Medulla oblongata (tissue), 1 donor: ENCODE results near the gene LRRN2.

Source experiments
- DNase-seq: peaks from one replicate; pipeline ENCODE4 v3.0.0-alpha.2; 2015; ENCODE audit errors: extremely low spot score

Gene LRRN2

DNA sequence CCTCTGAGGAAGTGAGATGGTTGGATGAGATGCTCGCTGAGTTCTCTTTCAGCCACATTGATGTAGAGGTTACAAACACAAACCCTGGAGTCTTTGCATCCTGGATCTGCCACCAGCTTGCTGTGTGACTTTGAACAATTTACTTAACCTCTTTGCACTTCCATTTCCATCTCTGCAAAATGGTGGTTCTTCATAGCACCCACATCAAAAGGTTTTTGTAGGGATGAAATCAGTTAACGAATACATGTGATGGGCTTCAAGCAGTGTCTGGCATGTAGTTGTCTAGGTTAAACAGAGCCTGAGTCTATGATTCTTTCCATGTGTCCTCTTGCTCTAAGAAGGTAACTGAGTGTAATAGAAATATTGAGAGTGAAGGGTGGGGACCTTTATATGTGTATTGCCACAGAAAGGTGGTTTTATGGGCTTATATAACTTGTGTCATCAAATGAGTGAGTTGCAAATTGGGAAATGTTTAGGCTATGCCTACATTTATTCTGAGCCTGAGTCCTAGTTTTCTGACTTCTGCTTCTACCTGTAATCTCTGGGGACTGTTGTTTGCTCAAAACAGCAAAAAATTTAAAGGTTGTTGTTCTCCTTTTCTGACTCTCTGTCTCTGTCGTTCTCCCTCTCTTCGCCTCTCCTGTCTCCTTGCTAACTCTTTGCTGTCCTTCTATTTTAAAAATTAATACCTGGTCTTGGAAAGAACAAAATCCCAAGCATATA, 27.3 kb upstream of the LRRN2 start:
- no peak for DNase-seq

DNA sequence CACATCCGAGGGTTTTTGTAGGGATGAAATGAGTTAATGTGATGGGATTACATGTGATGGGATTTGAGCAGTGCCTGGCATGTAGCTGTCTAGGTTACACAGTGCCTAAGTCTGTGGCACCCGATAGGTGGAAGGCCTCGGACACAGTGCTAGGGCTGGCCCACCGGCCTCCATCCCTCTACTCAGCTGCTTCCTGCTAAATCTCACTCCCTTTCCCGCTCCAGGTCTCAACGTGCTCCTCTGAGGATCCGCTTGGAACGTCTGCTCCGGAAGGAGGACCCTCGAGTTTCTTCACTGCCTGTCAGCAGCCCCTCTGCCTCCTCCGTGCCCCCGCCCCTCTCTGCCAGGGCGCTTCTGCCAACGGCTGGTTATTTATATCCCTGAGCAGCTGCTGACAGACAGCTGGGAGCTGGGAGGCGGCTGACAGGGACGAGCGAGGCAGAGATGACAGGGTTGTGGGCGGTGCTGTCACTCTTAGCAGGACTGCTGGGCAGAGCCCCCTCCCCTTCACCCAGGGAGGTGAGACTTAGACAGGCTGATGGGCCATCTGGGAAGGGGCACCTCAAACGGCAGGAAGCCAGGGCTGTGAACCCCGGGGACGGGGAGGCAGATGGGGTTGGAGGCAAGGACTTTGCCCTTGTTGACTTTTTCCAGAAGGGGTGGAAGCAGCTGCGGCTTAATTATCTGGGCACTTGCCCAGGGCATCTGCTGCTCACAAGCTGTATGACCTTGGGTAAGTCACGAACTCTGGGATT, 26.6 kb upstream of the LRRN2 start:
- no peak for DNase-seq

- no peak for DNase-seq
Measured at GRCh38 chr1:204711103-204711946, 25.8 kb upstream of the LRRN2 start.

GRCh38 chr1:204709960-204710912, 24.7 kb upstream of the LRRN2 start:
- DNase-seq: no peak

DNA sequence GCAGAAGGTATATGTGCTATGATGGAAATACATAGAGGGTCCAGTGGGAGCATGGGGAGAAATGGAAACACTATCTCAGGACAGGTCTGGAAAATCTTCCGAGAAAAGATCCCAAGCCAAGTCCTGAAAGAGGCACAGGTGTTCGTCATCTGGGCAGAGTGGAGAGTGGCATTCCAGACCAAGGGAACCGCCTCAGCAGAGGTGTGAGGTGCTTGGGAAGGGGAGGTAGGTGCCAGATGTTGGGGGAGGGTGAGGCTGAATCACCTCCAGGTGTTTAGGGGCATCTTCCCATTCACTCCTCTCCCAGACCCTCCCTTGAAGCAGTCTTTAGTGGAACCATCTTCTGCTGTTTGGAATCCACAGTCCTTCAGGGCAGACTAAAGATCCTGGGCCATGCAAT, 23.5 kb upstream of the LRRN2 start:
- no peak for DNase-seq

- no peak for DNase-seq
Measured at GRCh38 chr1:204706838-204707509, 21.4 kb upstream of the LRRN2 start.

DNA sequence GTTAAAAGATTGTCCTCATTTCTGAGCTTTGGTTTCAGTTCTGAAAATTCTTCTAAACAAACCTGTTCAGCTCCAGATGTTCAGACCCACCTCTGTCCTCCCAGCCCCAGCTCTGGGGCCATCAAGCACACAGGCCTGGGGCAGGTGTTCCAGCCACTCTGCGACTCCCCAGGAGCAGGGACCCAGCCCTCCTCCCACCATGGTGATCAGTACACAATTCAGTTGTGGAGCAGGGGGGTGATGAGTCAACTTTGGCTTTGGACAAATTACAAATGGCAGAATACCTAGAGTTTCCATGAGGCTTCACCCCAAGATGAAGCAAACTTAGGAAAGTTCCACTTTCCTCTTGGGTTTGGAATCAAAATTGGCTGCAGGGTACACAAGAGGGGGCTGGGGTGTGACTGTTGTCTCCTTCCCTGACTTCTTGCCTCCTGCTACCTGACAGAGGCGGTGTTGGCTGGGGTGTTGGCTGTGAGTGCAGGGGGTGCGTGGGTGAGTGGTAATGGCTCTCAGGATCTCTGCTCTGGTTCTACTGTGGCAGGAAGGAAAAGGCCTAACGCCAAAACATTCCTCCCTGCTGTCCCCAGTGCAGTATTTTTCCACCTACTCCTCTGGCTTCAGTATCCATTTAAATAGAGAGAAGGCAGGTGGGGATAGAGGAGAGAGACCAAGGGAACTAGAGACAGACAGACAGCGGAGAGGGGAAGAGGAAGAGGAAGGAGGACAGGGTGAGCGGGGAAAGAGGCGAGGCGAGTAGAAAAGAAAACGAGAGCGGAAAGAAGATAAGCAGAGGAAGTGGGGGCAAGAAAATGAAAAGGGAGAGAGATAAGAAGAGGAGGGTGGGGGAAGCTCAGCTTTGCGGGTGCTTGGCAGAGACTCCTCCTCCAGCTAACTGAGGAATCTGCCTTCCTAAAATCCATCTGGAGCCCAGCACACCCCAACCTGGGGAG, 20.6 kb upstream of the LRRN2 start:
- no peak for DNase-seq

GRCh38 chr1:204705493-204705811, 19.9 kb upstream of the LRRN2 start:
- no peak for DNase-seq

DNA sequence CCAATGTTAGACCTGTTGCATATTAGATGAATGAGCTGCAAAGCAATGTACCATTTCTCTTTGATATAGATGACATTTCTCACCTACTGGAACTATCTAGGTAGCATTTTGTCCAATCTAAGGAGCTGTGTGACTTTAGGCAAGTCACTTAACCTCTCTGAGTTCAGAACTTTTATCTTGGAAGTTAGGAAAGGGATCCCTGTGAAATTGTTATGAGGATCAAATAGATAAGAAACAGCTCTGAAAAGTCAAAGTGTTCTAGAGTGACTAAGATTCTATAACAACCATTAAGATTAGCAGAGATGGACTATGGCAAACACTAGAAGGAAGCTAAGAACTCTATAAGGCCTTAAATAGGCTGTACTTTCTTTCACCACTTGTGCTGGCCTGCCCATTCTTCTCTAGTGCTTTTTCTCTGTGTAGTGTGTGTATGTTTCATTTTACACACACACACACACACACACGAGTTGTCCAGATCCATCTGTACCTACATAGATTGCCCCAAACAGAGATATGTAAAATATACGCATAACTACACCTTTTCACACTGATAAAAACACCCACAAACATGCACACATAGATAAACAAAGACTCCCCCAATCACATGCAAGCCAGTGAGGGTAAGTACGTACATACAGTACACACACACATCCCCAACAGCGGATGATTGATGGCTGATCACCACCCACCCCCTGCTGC, 19.4 kb upstream of the LRRN2 start:
- DNase-seq: no peak

DNA sequence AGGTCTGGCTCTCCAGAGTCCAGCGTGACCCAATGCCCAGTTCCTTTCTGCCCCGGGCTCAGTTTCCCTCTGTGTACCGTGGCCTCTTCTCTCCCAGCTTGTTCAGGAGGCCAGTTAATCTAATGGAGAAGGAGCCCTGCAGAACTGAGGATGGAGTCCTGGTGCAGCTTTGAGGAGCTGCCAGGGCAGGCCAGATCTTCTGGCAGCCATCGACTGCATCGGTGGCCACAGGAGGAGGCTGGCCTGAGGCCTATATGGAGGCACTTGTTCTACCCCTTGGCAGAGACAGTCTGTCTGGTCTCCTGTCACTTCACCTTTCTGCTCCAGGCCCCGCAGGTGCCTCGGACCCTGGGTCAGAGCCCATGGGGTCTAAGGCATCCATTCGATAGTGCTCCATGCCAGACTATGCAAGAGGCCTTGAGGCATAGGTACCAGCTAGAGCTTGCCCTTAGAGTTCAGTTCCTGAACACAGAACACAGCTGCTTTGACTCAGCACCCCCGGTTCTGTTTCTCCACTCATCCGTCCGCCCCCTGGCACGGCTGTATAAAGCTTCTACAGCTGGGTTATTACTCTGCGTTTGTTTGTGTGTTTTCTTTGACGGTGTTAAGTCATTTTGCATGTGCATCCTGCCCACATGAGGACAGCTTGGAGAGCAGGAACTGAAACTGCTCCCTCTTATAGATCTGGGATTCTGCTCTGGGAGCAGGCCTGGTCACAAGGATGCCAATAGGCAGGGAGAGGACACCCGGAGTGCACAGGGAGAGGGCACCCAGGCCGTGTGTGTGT, 18.5 kb upstream of the LRRN2 start:
- no peak for DNase-seq

- DNase-seq: no peak
Measured at GRCh38 chr1:204703268-204703664, 17.7 kb upstream of the LRRN2 start.

DNA sequence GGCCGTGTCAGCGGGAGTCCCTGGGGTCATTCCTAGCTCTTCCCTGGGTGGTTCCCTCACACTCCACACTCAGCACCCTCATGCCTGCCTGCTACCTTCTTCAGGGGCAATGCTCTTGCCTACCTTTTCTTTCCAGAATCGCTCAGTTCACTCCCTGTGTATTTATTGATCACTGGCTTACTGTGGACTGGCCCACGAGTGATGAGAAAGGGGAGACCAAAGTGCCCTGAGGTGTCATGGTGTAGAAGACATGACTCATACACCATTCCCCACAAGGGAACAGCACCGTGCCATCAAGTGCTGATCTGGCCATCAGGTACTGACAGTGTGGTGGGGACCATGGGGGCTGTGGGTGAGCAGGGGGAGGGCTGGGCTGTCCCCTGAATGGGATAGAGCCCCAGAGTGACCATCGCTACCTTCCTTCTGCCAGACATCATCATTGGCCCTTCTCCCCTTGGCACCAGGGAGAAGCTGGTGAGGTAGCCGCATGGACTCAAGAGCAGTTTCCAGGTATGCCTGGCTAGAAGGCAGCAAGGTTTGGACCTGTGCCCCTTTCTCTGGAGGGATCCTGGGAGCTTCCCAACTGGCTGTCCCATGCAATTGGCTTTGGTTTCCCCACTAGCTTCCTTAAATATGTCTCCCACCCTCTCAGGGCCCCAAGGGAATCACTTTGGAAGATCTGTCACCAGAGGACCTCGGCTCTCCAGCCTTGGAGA, 17.2 kb upstream of the LRRN2 start:
- DNase-seq: no peak

DNA sequence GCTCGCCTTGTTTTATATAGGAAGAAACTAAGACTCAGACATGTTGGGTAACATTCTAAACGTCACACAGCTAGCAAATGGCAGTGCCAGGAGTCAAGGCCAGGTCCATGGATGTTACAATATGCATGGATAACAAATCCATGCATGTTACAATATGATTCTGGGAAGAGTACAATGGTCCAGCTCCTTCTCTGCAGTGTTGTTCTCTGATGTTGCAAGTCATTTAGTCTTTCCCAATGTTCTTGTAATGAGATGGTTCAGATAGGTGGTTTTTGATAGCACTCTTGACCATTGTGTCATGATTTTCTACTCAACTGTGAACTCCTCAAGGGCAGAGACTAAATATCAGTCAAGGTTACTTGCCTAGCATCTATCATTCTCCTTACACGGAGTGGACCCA, 15.7 kb upstream of the LRRN2 start:
- DNase-seq: no peak

- peak; percentile 35 for DNase-seq
Measured at GRCh38 chr1:204697893-204698292, 12.4 kb upstream of the LRRN2 start.

DNA sequence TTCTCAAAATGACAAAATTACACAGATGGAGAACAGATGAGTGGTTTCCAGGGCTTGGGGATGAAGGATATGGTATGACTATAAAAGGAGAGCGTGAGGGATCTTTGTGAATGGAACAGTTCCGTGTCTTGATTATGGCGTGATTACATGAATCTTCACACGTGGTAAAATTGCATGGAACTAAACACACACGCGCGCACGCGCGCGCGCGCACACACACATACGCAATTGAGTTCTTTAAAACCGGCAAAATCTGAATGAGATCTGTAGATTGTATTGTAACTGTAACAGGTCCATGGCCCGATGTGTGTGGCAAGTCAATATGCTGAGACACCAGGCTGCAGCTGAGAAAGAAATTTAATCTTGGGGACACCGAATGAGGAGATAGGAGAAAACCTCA, 11.1 kb upstream of the LRRN2 start:
- no peak for DNase-seq

DNA sequence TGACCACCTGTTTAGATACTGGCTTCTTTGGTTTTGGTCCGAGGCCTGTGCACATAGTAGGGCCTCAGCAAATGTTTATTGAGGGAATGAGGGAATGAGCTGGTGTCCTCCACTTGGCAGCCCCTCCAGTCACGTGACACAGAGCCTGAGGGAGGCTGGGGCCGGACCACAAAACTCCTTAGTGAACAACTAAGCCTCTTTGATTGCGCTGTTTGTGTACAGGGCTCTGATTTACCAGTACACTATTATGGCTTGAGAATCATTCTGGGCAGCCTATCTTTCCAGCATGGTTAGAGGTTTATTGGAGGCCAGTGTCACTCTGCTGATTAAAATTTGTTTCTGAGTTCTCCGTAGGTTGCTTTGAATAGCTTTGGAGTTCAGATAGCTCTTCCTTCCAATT, 10.2 kb upstream of the LRRN2 start:
- DNase-seq: no peak

GRCh38 chr1:204694145-204694544, 8.6 kb upstream of the LRRN2 start:
- no peak for DNase-seq
